ENCODE results near the gene CCDC102A.

The CCDC102A gene

GRCh38 chr16:57537581-57538234, 1.3 kb upstream of the CCDC102A start:
- DNase-seq (ENCODE audit: low read depth, low spot score): no peak

DNA sequence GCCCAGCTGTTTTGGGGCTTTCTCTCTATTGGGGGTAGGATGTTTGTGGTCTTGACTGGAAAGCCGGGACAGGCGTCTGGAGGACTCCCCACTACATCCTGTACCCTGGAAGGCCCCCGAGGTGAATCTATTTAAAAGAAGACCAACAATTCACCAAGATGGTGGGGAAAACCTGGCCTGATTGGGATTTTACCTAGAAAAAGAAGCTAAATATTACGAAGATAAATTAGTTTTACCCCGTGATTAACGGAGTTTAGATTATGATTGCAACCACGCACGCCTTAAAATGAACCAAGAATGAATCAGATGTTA, 779 bp upstream of the CCDC102A start:
- no peak for DNase-seq (ENCODE audit: low read depth, low spot score)

GRCh38 chr16:57535680-57536305, 578 bp downstream of the CCDC102A start:
- DNase-seq (ENCODE audit: low read depth, low spot score): peak; percentile 98

DNA sequence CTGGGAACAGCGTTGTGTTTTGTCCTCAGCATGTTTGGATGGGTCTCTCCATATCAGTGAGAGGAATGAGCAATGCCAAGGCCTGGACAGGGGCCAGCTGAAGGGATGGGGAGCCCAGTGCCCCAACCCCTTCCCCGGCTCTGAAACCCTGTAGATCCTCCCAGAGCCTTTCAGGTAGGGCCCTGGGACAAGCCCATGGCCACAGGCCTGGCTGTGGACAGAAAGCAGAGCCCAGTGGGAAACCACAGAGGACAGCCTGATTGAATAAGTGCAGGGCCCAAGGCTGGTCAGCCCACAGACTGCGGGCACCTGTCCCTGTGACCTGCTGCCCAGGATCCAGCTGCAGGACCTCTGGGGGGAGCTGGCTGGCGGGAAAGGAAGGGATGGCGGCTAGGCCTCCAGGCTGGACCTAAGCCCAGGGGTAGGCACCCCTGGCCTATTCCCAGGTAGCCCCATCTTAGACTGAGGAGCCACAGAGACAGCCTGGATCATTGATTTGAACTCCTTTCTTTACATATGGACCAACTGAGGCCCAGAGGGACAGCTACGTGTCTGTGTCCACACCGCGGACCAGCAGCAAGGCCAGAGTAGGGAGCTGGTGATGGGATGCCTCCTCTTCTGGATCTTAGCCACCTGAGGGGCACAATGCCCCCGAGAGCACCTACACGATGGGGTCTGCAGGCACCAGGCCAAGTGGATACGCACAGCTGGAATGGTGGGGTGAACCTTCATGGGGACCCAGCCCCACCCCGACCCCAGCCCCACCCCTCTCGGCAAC, 1.3 kb downstream of the CCDC102A start:
- DNase-seq (ENCODE audit: low read depth, low spot score): no peak

GRCh38 chr16:57534337-57534880, 2.0 kb downstream of the CCDC102A start:
- DNase-seq (ENCODE audit: low read depth, low spot score): no peak

DNA sequence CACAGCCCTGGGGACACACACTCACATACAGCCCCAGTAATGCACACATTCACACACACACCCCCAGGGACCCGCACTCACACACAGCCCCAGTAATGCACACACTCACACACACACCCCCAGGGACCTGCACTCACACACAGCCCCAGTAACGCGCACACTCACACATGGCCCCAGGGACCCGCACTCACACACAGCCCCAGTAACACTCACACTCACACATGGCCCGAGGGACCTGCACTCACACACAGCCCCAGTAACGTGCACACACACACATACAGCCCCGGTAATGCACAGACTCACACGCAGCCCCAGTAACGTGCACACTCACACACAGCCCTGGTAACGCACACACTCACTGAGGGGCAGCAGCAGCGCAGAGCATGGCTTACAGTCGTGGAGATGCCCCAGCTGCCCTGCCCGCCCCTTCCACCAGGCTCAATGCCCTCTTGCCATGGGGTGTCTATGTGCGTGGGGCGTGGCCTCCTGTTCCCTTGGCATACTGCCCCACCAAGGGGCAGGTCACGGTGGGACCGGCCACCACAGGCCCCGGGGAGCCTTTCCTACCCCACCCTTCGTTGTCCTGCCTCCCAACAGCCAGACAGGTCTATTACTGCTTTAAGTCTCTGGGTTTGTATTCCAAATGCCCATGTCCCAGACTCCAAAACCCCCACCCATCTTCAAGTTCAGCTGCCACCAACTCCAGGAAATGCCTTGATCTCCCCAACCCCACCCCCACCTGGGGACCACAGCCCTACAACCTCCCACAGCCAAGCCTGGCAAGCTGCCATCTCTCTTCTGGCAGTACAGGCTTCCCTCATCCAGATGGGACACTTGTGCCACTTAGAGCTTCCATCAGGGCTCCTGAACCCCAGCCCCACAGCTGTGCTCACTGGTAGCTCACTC, 2.7 kb downstream of the CCDC102A start:
- no peak for DNase-seq (ENCODE audit: low read depth, low spot score)

DNA sequence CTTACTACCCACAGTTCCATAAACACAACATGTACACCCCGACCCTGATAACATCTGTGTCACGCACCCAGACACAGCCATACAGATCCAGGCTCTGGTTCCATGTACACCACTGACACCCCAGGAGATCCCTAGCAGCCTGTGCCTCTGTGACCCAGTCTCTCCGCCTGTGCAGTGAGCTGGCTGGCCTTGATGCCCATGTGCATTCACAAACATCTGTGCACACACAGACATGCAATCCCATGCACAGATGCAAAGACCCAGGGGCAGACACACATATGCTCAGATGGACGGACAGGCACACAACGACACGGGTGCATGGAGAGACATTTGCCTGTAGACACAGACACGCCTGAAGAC, 4.1 kb downstream of the CCDC102A start:
- DNase-seq (ENCODE audit: low read depth, low spot score): no peak

DNA sequence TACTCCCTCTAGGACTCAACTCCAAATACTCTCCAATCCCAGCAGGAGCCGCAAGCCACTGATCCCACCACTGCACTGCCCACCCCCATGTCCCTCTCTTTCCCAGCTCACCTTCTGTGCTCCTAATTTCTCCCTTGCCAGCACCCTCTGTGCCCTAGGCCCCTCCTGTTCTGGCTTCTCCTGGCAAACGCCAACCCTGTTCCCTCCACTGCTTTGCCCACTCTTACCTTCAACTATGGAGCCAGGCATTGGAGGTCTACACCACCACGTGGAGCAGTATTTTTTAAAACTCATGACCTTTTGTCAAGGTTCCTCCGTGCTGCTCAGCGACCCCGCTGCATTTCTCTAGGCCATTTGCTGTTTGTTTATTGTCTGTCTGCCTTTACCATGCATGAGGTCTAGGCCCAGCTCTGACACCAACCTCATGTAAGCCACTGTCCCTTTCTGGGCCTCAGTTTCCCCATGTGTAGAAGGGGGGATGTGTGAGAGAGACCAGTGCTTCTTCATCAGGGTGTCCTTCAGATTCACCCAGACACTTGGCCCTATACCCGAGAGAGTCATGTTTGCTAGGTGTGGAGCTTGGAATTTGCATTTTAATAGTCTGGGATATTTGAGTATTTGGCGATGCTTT, 4.6 kb downstream of the CCDC102A start:
- no peak for DNase-seq (ENCODE audit: low read depth, low spot score)

DNA sequence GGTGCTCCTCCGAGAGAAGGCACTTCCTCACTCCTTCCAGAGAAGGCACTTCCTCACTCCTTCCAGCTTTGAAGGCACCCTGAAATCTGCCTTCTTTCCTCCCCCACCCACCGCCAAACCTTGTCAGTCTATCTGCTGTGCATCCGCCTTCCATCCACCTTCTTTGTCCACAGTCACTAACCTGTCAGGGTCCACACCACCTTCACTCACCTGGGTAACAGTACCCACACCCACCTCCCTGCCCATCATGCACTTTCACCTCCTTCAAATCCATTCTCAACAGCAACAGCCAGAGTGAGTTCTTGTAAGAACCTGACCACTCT, 5.2 kb downstream of the CCDC102A start:
- DNase-seq (ENCODE audit: low read depth, low spot score): no peak

- no peak for DNase-seq (ENCODE audit: low read depth, low spot score)
Observed at GRCh38 chr16:57530522-57531252, 5.7 kb downstream of the CCDC102A start.

- DNase-seq (ENCODE audit: low read depth, low spot score): peak; percentile 80
Observed at GRCh38 chr16:57530104-57530521, 6.3 kb downstream of the CCDC102A start.

- no peak for DNase-seq (ENCODE audit: low read depth, low spot score)
Observed at GRCh38 chr16:57529391-57530103, 6.8 kb downstream of the CCDC102A start.

- peak; percentile 33 for DNase-seq (ENCODE audit: low read depth, low spot score)
Observed at GRCh38 chr16:57528499-57529390, 7.6 kb downstream of the CCDC102A start.

GRCh38 chr16:57527610-57528360, 8.6 kb downstream of the CCDC102A start:
- no peak for DNase-seq (ENCODE audit: low read depth, low spot score)

GRCh38 chr16:57527027-57527426, 9.3 kb downstream of the CCDC102A start:
- DNase-seq (ENCODE audit: low read depth, low spot score): no peak

DNA sequence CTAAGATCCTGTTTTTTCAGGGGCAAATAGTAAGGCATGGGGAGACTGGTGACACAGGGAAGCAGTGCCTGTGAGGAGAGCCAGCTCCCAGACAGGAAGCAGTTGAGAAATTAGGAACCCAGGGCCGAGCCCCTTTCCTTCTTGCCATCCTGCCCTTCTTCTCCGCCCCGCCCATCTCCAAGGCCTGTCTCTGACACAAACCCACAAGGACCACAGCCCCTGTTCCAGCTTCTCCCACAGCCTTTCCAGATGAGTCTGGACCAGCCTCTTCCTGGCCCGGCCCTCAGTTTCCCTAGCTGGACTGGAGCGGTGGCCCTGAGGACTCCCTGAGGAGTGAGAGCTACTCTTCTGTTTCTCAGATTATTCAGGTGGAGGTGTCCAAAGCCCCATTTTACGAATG, 9.9 kb downstream of the CCDC102A start:
- DNase-seq (ENCODE audit: low read depth, low spot score): no peak

GRCh38 chr16:57525761-57526160, 10.6 kb downstream of the CCDC102A start:
- no peak for DNase-seq (ENCODE audit: low read depth, low spot score)

DNA sequence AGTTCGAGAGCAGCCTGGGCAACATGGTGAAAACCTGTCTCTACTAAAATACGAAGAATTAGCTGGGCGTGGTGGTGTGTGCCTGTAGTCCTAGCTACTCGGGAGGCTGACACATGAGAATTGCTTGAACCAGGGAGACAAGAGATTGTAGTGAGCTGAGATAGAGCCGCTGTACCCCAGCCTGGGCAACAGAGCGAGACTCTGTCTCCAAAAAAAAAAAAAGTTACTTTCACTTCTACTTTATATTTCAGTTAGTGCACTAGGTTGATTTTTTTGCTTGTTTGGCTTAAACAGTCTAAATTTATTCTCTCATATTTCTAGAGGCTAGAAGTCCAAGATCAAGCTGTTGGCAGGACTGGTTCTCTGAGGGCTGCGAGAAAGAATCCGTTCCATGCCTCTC, 13.4 kb downstream of the CCDC102A start:
- DNase-seq (ENCODE audit: low read depth, low spot score): no peak

All from astrocyte of the hippocampus (primary cell).